H1 (cell line): Measurements from ENCODE around the gene MOCS1. TPM values are rescaled to one million over a fixed set of nuclear protein-coding genes. Genes with fewer than 3 reads are reported as not detected.

ENCODE experiments used
- CTCF ChIA-PET: fragments of 300-600 bp; sonication (Branson Sonifier 250); formaldehyde crosslinking; loops from one replicate; lab custom pipeline; 2021; ENCODE audit not compliant: partially characterized antibody; lab: Charles Lee
- POLR2A ChIA-PET: fragments of 300-600 bp; sonication (Branson Sonifier 250); formaldehyde crosslinking; loops from one replicate; lab custom pipeline; 2021; ENCODE audit warnings: inconsistent platforms; ENCODE audit not compliant: partially characterized antibody; lab: Charles Lee
- DNase-seq, 2 experiments: peaks; one replicate each; pipeline versions ENCODE4 v3.0.0 to v3.0.0-alpha.2; 2010 to 2022; ENCODE audit warnings: low spot score in 2 of 2, low read depth in 1 of 2, mixed read lengths in 1 of 2
- FAIRE-seq: peaks from 2 replicates; lab custom pipeline; 2011; peaks lifted over from hg19 to GRCh38; lab: Jason Lieb, UNC
- H2AFZ ChIP-seq: 2 replicates; pipeline ENCODE4 v1.8.1; 2012; ENCODE audit warnings: low read length, inconsistent platforms
- H2AK5ac ChIP-seq: 2 replicates; pipeline ENCODE4 v1.6.1; 2013; ENCODE audit warnings: low read depth, low read length
- H2BK120ac ChIP-seq: replicated peaks from 2 replicates; pipeline ENCODE3; 2013; ENCODE audit warnings: low read depth, low read length, inconsistent platforms
- H2BK12ac ChIP-seq: 2 replicates; pipeline ENCODE4 v1.6.1; 2013; ENCODE audit warnings: low read depth, low read length
- H2BK15ac ChIP-seq: 2 replicates; pipeline ENCODE4 v1.6.1; 2013; ENCODE audit warnings: low read length
- H2BK20ac ChIP-seq: 2 replicates; pipeline ENCODE4 v1.6.1; 2013; ENCODE audit warnings: low read length
- H2BK5ac ChIP-seq: 2 replicates; pipeline ENCODE4 v1.6.1; 2013; ENCODE audit warnings: low read depth, low read length
- H3K14ac ChIP-seq: 2 replicates; pipeline ENCODE4 v1.6.1; 2013; ENCODE audit warnings: inconsistent platforms; ENCODE audit not compliant: insufficient read length
- H3K18ac ChIP-seq: 2 replicates; pipeline ENCODE4 v1.6.1; 2013; ENCODE audit warnings: low read length; ENCODE audit errors: extremely low read depth
- H3K23ac ChIP-seq: 2 replicates; pipeline ENCODE4 v1.6.1; 2013; ENCODE audit warnings: inconsistent platforms; ENCODE audit not compliant: insufficient read length
- H3K23me2 ChIP-seq: 2 replicates; pipeline ENCODE4 v1.6.1; 2013; ENCODE audit warnings: low read depth, low read length
- H3K27ac ChIP-seq: 2 replicates; pipeline ENCODE4 v1.6.1; 2011; ENCODE audit warnings: low read depth, low read length, inconsistent platforms
- H3K27me3 ChIP-seq, 4 experiments: replicated peaks in 1 of 4; 1 replicate in 1 of 4; 2 replicates in 3 of 4; pipeline versions ENCODE4 v1.6.1 to v1.8.1; 2011 to 2013; ENCODE audit warnings: low read length in 3 of 4, mild to moderate bottlenecking in 3 of 4, inconsistent platforms in 2 of 4, mixed read lengths in 2 of 4, moderate library complexity in 1 of 4; ENCODE audit not compliant: control insufficient read depth in 3 of 4, insufficient read depth in 3 of 4; ENCODE audit errors: extremely low read depth in 1 of 4
- H3K36me3 ChIP-seq, 4 experiments: 2 replicates each; pipeline versions ENCODE4 v1.6.1 to v1.8.1; 2011 to 2013; ENCODE audit warnings: mild to moderate bottlenecking in 4 of 4, low read length in 3 of 4, moderate library complexity in 2 of 4, control low read depth in 1 of 4, inconsistent platforms in 1 of 4; ENCODE audit not compliant: insufficient read depth in 4 of 4, control insufficient read depth in 2 of 4
- H3K4ac ChIP-seq: replicated peaks from 2 replicates; pipeline ENCODE3; 2013; ENCODE audit warnings: low read length, low read depth, mixed read lengths, inconsistent platforms; ENCODE audit not compliant: insufficient read length
- H3K4me1 ChIP-seq, 4 experiments: replicated peaks in 1 of 4; 1 replicate in 1 of 4; 2 replicates in 3 of 4; pipeline versions ENCODE4 v1.6.1 to v1.8.1; 2011 to 2013; ENCODE audit warnings: low read length in 3 of 4, inconsistent platforms in 2 of 4, mixed read lengths in 1 of 4; ENCODE audit not compliant: insufficient read depth in 4 of 4, control insufficient read depth in 3 of 4
- H3K4me2 ChIP-seq, 2 experiments: 2 replicates each; pipeline versions ENCODE4 v1.6.1 to v1.8.1; 2011 to 2013; ENCODE audit warnings: low read depth in 2 of 2, low read length in 2 of 2, control low read depth in 1 of 2, inconsistent platforms in 1 of 2, mild to moderate bottlenecking in 1 of 2; ENCODE audit not compliant: insufficient read depth in 1 of 2
- H3K4me3 ChIP-seq, 4 experiments: fragments of 200-600, 300-600 bp in 1 of 4; sonication (generic), shearing (Covaris generic), sonication (Bioruptor Twin) in 1 of 4; 2 replicates each; pipeline versions ENCODE4 v1.5.1 to v1.8.1; 2011 to 2016; ENCODE audit warnings: low read length in 4 of 4, low read depth in 3 of 4, control low read depth in 2 of 4, inconsistent platforms in 2 of 4, mild to moderate bottlenecking in 2 of 4, mixed read lengths in 1 of 4, moderate library complexity in 1 of 4; ENCODE audit not compliant: insufficient read depth in 2 of 4; ENCODE audit errors: extremely low read depth in 1 of 4
- H3K56ac ChIP-seq: replicated peaks from 2 replicates; pipeline ENCODE3; 2013; ENCODE audit warnings: low read depth, mild to moderate bottlenecking, mixed read lengths, low read length, inconsistent platforms; ENCODE audit not compliant: insufficient read length
- H3K79me1 ChIP-seq: 2 replicates; pipeline ENCODE4 v1.6.1; 2013; ENCODE audit warnings: low read depth, low read length, control low read depth
- H3K79me2 ChIP-seq, 2 experiments: 2 replicates each; pipeline versions ENCODE4 v1.6.1 to v1.8.1; 2012 to 2013; ENCODE audit warnings: low read length in 2 of 2, mild to moderate bottlenecking in 2 of 2, inconsistent platforms in 1 of 2; ENCODE audit not compliant: insufficient read depth in 2 of 2, control insufficient read depth in 1 of 2
- H3K9ac ChIP-seq, 4 experiments: replicated peaks in 1 of 4; 1 replicate in 1 of 4; 2 replicates in 3 of 4; pipeline versions ENCODE4 v1.6.1 to v1.8.1; 2011 to 2013; ENCODE audit warnings: low read depth in 3 of 4, low read length in 3 of 4, control low read depth in 2 of 4, mild to moderate bottlenecking in 2 of 4, moderate library complexity in 2 of 4, inconsistent platforms in 1 of 4; ENCODE audit errors: extremely low read depth in 1 of 4
- H3K9me3 ChIP-seq, 2 experiments: 2 replicates each; pipeline versions ENCODE4 v1.6.1 to v1.8.1; 2012 to 2013; ENCODE audit warnings: mild to moderate bottlenecking in 2 of 2, moderate library complexity in 2 of 2, control low read depth in 1 of 2, inconsistent platforms in 1 of 2, low read depth in 1 of 2, low read length in 1 of 2, mixed read lengths in 1 of 2; ENCODE audit not compliant: insufficient read depth in 2 of 2
- H4K20me1 ChIP-seq, 2 experiments: replicated peaks in 1 of 2; 2 replicates each; pipeline versions ENCODE3 to v1.8.1; 2011 to 2013; ENCODE audit warnings: inconsistent platforms in 2 of 2, low read length in 2 of 2, mild to moderate bottlenecking in 1 of 2; ENCODE audit not compliant: insufficient read depth in 2 of 2, control insufficient read depth in 1 of 2
- H4K5ac ChIP-seq: 2 replicates; pipeline ENCODE4 v1.6.1; 2013; ENCODE audit warnings: low read length, low read depth, mixed read lengths, inconsistent platforms; ENCODE audit not compliant: insufficient read length
- H4K8ac ChIP-seq: 2 replicates; pipeline ENCODE4 v1.8.0; 2013; ENCODE audit warnings: mild to moderate bottlenecking, moderate library complexity, low read length, inconsistent platforms; ENCODE audit not compliant: insufficient read depth; ENCODE audit errors: extremely low read depth
- H4K91ac ChIP-seq: replicated peaks from 2 replicates; pipeline ENCODE3; 2013; ENCODE audit warnings: low read length, mixed read lengths, inconsistent platforms; ENCODE audit not compliant: insufficient read length
- BCL11A ChIP-seq, 2 experiments: IDR thresholded peaks; one replicate each; pipeline ENCODE4 v1.6.1; 2011; ENCODE audit warnings: low read depth in 2 of 2, low read length in 2 of 2, mild to moderate bottlenecking in 2 of 2
- CEBPB ChIP-seq: IDR thresholded peaks from 2 replicates; pipeline ENCODE4 v1.6.1; 2012; ENCODE audit warnings: low read depth, low read length
- WGBS, 2 experiments: shearing (Covaris generic) in 1 of 2; methylation state at CpG; one replicate each; pipeline versions ENCODE4 v1.1.6 to v1.1.7; 2013 to 2015; ENCODE audit warnings: low lambda C conversion rate in 2 of 2, mixed read lengths in 2 of 2, inconsistent platforms in 1 of 2, low coverage in 1 of 2, missing lambda C conversion rate in 1 of 2; ENCODE audit not compliant: insufficient replicate concordance in 2 of 2, insufficient coverage in 1 of 2, insufficient read length in 1 of 2; ENCODE audit errors: extremely low coverage in 1 of 2, missing lambda C conversion rate in 1 of 2; 5-methylcytosine and 5-hydroxymethylcytosine counted together
- polyA plus RNA-seq, 7 experiments: library from polyadenylated mRNA; depleted of rRNA in 3 of 7; stranded (reverse) in 5 of 7; unstranded in 2 of 7; fragments of >200 nt in 5 of 7; fragments of 200-250 nt in 2 of 7; gene quantifications; 1 replicate in 5 of 7; 2 replicates in 1 of 7; 4 replicates in 1 of 7; pipeline versions ENCODE4 v1.2.1 to v1.2.3, GENCODE V29; 2011 to 2013; ENCODE audit warnings: missing spikeins in 2 of 7, mixed read lengths in 2 of 7
- total RNA-seq: library from RNA; stranded (reverse); fragmentation: NEBNext Ultra II Directional; extraction: Animal tissue kit (Norgen Biotek cat#: 25700); gene quantifications from 2 replicates; pipeline ENCODE4 v1.2.1, GENCODE V29; 2021

The MOCS1 gene
- total and polyA plus RNA-seq, 2 of the 8 experiments (the other 6 are each of a cell fraction or from before 2014, with no cell fraction given): 13.4 to 19.7 TPM

GRCh38 chr6:39914239-39914638 lies 20.0 kb downstream of the MOCS1 start:
- H2AK5ac ChIP-seq: no peak overlapping the region
- H2BK20ac ChIP-seq: no peak overlapping the region
- DNase-seq (no peak), FAIRE-seq (no peak)
- no peak overlapping the region for H3K4me3 ChIP-seq
- no peaks in the 10 kb centered on the region for H4K20me1 ChIP-seq
- no peak overlapping the region for H4K91ac ChIP-seq
- H2AFZ ChIP-seq: no peak overlapping the region
- 98% methylated on average over 3 of the region's 3 CpGs; no CpG with 5 or more reads in 1 of the 2 experiments for WGBS, 2 experiments
- ChIA-PET CTCF (interaction anchor here (1.5 kb wide), 1 partner anchor 8 kb away, joined by 4 read pairs; no protein-coding TSS in a partner anchor), POLR2A (no interaction called here)
- no peak overlapping the region for H4K8ac ChIP-seq
- no peak overlapping the region for H3K18ac ChIP-seq
- H3K79me2 ChIP-seq: no peaks in the 10 kb centered on the region
- no peak overlapping the region for H4K5ac ChIP-seq
- H3K36me3 ChIP-seq: peaks cover 0 to 8% (median 3%) of the 10 kb centered on the region in 4 experiments; a peak in 4 of 8 replicates
- H3K9me3 ChIP-seq: no peaks in the 10 kb centered on the region
- no peaks in the 10 kb centered on the region for H3K79me1 ChIP-seq
- no peak overlapping the region for H3K9ac ChIP-seq
- H3K23ac ChIP-seq: no peak overlapping the region
- no peak overlapping the region for H2BK12ac ChIP-seq
- H3K23me2 ChIP-seq: no peaks in the 10 kb centered on the region
- no peak overlapping the region for H3K4me2 ChIP-seq
- H2BK15ac ChIP-seq: no peak overlapping the region
- H2BK120ac ChIP-seq: no peak overlapping the region
- H3K4me1 ChIP-seq: peaks cover 0 to 2% (median 0%) of the 10 kb centered on the region in 4 experiments; a peak in 1 of 7 replicates
- no peak overlapping the region for H2BK5ac ChIP-seq
- no peak overlapping the region for H3K27ac ChIP-seq
- H3K14ac ChIP-seq: no peak overlapping the region
- no peak overlapping the region for H3K4ac ChIP-seq
- no peaks in the 10 kb centered on the region for H3K27me3 ChIP-seq
- H3K56ac ChIP-seq: no peak overlapping the region
- TF ChIP-seq CEBPB (no peak), BCL11A (IDR thresholded peaks at IDR 0.05; ENCODE audit: low read depth in 2 of 2, low read length in 2 of 2) (no peak)
